D341Med (cell line): ENCODE data around the gene TRMT61B.

Experiments used
- DNase-seq: peaks from one replicate; pipeline ENCODE4 v3.0.0; 2012; ENCODE audit warnings: low spot score

Gene TRMT61B

DNA sequence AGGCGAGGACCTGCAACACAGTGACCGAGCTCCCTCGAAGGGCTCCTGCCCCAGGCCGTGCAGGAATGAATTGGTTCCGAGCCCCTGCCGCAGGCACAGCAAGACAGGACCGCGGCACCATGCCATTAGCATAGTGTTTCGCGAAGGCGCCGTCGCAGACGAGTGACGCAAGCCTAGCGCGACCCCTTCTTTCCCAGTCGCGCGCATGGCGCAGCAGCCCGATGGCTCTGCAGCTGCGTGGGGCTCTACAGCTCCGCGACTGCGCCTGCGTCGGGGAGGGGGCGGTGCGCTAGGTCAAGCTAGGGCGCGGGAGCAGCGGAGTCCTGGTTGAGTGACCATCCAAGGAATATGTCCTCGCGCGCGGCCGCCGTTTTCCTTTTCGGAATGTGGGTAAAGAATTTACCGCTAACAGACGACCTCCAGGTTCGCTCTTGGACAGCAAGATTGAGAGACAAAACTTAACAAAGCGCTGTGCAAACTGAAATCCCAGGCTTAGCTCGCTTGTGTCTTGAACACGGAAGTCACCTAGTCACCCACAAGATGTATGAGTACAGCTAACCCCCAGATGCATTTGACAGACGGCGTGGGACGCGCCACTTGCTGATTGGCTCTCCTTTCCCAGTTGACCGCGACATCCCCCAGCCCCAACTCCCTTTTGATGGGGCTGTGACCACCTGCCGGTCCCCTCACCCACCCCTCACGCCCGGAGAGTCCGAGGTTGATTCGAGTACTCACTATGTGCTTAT, at the start of gene TRMT61B:
TSS of gene TRMT61B (minus strand) at position 164 of the 746 bp plus-strand sequence. CDS start at position 132, 32 bp downstream.
- DNase-seq, result peak; percentile 97

DNA sequence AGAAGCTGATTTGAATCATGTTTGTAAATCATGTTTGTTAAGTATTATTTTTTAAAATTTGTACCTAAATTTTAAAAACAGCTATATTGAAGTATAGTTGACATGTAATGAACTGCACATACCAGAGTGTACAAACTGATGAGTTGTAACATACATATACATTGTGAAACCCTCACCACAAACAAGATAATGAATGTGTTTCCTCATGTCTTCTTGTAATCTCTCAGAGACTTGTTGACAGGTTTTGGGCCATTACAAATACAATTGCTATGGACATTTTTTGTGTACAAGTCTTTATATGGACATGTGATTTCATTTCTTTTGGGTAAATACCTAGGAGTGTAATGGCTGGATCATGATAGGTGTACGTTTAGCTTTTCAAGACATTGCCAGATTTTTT, 45.8 kb upstream of the TRMT61B start:
- DNase-seq, result no peak

DNA sequence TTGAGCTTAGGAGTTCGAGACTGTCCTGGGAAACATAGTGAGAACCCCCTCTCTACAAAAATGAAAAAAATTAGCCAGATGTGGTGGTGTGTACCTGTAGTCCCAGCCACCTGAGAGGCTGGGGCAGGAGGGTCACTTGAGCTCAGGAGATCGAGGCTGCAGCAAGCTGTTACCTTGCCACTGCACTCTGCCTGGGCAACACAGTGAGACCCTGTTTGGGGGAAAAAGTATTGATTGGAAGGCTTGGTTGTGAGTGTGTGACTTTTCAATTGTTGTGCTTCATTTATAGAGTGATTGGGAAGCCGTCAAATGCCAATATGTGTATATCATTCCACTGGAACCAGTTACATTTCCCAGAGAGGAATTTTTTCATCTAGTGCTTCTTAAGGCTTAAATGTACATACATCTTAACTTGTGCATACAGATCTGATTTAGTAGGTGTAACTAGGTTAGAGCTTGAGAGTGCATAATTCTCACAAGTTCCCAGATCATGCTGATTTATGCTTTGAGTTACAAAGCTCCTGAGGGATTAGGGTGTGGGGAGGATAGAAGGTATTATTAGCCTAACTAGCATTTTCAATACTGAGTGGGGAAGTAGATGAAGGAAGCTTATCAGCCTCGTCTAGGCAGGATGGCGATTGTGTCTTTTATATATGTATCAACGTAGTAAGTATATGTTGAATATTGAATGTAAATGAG, 39.7 kb upstream of the TRMT61B start:
- peak; percentile 37 for DNase-seq

DNA sequence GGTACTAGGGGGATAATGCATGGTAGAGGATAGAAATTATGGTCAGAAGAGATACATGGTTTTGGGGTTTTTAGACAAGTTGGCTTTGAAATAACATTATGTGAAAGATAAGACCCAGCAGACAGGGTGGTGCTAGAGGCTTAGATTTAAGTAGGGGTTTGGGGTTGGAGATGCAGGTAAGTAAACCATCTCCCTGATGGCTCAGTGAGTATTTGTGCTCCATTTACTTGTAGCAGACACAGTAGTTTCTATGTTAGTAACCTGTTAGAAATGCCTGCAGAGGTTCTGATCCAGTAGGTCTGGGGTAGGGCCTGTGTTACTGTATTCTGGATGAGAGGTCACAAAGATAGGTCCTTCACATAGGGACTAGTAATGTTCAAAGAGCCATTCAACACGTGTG, 38.1 kb upstream of the TRMT61B start:
- no peak for DNase-seq

DNA sequence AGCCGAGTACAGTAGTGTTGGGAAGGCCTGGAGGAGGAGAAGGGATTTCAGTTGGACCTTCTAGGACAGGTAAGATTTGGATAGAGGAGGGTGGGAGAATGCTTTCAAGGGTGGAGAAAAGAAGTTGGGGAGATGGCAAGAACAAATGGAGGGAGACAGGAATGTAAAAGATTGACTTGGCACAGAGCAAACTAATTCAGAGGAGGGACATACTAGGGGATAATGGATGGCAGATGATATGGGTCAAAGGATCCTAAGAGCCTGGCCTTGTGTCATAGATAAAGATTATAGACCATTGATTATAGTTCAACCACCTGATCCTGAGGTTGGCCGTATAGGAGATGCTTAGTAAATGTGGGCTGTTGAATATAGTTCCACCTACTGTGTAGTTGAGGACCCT, 36.7 kb upstream of the TRMT61B start:
- DNase-seq, result no peak

DNA sequence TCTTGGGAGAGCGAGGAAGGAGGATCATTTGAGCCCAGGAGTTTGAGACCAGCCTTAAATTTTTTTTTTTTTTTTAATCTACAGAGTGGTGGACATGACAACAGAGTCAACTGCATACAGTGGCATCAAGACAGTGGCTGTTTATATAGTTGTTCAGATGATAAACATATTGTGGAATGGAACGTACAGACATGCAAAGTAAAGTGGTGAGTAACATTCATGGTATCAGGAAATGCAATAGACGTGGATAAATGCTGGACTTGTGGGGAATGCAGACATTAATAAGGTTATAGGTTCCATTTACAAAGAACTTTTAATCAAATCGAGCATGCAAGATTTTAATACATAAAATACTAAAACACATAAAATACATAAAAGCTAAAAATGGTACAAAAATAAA, 36.3 kb upstream of the TRMT61B start:
- no peak for DNase-seq

DNA sequence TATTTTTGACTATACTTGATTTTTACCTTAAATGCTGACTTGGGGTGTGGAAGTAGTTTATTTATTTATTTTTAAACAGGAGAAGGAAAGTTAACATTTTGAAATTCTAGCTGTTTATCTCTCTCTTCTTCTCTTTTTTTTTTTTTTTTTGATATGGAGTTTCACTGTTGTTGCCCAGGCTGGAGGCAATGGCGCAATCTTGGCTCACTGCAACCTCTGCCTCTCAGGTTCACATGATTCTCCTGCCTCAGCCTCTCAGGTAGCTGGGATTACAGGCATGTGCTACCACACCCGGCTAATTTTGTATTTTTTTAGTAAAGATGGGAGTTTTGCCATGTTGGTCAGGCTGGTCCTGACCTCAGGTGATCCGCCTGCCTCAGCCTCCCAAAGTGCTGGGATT, 35.4 kb upstream of the TRMT61B start:
- no peak for DNase-seq

DNA sequence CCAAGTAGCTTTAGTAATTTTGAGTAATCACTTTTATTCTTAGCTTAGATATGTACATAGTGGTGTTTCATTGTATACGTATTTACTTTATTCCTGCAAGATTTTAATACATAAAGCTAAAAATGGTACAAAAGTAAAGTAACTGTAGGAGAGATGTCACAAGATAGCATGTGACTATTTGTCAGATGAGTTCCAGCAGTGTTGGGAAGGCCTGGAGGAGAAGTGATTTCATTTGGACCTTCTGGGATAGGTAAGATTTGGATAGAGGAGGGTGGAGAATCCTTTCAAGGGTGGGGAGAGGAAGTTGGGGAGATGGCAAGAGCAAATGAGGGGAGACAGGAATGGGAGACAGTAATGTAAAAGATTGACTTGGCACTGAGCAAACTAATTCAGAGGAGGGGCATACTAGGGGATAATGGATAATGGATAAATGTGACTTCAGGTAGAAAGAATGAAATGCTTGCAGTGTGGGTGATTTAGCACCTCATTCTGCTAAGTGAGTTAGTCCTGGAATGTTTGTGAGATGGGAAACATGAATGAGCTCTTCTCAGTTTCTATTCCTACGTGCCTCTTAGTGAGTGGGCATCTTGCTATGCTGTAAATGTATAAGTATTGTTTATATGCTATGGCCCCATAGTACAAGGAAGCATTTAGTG, 34.8 kb upstream of the TRMT61B start:
- DNase-seq, result no peak

DNA sequence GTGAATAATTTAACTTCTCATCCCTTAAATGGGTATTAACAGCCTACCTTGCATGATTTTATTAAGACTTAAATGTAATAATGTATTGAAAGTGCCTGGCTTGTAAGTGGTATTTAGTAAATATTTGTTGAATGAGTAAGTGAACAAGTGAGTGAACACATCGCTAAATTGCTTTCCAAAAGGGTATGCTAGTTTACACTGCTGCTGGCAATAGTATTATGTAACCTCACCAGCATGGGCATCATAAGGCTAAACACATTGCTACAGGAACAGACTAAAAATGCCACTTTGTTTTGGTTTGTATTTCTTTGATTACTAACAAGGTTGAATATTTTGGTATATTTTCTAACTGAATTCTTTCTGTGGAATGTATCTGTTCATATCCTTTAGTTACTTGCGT, 34.2 kb upstream of the TRMT61B start:
- DNase-seq, result no peak

DNA sequence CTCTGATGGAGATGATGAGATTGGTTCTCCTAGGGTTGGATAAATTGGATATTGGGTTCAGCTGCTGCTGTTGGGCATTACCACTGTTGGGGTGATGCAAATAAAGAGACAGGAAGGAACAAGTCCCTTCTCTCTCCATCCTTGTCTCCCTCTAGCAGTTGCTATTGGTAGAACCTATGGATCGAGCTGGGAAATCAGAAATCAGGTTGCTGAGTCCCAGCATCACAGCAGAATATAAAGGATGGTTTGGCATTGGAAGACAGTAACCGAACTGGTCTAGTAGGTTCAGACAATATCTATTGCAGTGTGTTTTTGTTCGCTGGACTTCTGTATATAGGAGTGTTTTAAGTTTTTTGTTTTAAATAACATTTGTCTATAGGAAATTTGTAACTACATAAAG, 32.5 kb upstream of the TRMT61B start:
- no peak for DNase-seq

DNA sequence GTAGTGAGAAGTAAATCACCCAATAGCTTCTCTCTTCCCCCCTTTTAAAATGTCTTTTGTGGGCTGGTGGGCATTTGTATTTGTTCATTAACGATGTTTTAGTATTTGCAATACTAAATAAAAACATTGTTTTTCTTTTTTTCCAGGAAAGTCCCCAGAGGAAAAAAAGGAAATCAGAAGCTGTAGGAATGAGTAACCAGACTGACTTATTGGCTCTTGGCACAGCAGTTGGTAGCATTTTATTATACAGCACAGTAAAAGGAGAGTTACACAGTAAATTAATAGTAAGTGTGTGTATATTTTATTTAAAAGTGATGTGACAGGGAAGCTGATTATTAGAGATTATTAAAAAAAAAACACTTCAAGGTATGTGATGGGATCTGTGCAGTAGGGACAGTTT, 31.7 kb upstream of the TRMT61B start:
- no peak for DNase-seq

DNA sequence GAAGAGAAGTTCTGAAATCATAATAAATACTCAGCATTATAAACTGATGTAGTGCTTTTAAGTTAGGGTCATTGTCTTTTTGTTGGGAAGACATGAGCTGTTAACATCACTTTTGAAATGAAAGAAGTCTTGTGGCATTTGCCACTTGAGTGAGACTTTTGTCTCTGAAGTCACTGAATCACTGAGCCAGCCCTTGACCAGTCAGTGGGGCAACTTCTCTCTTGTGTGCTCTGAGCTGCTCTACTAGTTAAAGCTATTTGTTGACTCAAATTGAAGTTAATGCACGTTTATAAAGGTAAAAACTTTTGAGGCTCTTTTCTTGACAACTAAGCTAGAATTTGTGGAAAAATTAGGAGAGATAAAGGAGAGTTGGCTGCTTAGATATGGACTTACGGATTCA, 31.1 kb upstream of the TRMT61B start:
- DNase-seq, result no peak

DNA sequence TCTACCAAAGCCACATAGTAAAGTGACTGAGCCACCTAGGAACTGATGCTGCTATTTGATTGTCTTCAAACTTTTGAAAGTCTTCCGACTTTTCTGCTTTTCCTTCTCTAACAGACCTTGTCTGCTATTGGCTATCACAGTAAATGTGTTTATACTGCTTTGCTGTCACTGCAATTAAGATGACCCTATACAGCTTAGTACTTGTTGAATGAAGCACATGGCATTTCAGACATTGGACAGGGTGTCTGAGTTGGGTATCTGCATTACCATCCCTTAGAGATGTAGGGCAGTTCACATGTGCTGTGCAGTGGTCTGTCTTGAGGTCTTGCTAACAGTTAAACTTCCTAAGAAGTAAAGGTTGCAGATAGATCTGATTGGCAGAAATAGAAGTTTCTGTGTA, 27.9 kb upstream of the TRMT61B start:
- no peak for DNase-seq

DNA sequence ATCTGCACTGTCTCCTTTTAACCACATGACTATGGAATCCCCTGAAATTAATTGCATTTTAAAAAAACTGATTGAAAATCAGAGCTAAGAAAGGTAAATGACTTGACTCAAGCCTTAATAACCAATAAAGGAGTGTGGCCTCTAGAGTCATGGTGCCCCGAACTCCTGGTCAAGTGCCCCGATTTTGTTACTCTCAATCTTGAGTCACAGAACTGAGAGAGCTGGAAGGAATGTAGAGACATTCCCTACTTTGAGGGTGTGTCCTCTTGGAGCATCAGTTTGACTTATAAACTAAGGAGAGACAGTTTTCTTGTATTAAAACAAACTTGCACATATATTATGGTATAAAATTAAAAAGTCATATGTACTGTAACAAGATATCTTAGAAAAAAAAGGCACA, 26.8 kb upstream of the TRMT61B start:
- DNase-seq, result no peak

DNA sequence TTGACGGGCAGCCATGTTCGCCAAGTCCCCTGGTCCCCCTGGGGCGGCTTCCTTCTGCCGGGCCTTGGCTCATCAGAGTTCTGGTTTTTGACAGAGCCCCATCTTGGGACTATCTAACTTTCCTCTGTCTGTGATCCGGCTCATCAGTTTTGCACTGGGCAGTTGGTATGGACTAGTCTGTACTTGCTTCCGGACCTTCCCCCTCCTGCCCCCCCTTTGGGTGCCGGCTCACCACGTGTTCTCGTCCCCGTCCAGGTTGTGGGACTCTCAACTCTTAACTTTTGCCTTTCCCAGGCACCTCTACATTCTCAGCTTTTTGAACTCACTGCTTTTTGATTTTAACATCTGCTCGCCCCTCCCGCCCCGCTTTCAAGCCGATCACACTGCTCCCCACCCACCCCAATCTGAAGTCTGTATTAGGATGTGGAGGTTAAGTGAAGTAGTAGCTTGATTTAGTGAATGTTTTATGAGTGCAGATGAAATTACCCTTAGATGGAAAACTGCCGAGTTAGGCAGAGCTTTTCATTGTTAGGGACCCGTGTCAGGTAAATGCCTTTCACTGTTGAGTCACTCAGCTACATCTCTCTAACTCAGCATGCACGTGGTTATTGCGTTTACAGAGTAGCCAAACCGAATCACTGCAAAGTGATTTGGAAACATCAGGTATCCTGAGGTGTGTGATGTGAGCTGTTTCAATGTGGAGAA, 25.2 kb upstream of the TRMT61B start:
- no peak for DNase-seq

DNA sequence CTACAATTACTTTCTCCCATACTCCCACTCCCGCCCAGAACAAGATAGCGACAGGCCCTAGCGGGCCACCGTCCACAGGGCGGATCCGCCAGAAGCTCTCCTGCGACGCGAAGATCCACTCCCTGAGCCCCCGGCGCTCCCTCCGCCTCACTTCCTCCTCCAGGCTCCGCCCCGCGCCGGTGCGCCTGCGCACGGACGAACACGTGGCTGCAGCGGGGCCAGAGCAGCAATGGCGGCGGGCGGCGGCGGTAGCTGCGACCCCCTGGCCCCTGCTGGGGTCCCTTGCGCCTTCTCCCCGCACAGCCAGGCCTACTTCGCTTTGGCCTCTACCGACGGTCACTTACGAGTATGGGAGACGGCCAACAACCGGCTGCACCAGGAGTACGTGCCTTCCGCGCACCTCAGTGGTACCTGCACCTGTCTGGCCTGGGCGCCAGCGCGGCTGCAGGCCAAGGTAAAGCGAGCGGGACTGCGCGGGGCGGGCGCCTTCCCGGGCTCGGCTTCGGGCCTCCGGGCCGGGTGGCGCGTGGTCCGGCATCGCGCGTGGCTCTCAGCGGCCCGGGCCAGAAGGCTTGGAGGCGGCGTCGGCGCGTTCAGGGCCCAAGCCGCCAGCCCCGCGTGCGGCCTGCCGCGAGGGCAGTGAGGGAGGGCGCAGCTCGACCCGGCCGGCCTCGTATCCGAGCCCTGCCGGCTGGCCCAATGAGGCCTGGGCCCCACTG, 24.5 kb upstream of the TRMT61B start, which contains the start of gene WDR43:
TSS of gene WDR43 (plus strand) at position 198 of the 719 bp plus-strand sequence. CDS start at position 230, 32 bp downstream.
- DNase-seq, result peak; percentile 98

DNA sequence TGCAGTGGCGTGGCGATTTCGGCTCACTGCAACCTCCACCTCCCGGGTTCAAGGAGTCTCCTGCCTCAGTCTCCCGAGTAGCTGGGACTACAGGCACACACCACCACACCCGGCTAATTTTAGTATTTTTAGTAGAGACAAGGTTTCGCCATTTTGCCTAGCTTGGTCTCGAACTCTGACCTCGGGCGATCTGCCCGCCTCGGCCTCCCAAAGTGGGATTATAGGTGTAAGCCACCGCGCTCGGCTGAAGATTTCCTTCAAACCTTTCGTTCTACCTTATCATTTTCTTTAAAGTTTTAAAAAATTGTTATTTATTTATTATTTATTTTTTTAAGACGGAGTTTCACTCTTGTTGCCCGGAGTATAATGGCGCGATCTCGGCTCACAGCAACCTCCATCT, 23.4 kb upstream of the TRMT61B start:
- no peak for DNase-seq

DNA sequence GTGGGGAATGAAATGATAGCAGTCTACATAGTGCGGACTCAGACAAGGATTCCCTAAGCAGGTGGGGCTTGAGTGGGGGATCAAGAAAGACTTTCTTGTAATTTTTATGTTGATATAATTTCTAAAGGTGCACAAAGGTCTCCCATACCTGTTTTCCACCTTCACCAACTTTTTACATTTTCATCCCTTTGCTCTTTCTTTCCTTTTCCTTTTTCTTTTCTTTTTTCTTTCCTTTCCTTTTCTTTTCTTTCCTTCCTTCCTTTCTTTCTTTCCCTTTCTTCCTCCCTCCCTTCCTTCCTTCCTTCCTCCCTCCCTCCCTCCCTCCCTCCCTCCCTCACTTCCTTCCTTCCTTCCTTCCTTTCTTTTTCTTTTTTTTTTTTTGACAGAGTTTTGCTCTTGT, 10.1 kb upstream of the TRMT61B start:
- no peak for DNase-seq

DNA sequence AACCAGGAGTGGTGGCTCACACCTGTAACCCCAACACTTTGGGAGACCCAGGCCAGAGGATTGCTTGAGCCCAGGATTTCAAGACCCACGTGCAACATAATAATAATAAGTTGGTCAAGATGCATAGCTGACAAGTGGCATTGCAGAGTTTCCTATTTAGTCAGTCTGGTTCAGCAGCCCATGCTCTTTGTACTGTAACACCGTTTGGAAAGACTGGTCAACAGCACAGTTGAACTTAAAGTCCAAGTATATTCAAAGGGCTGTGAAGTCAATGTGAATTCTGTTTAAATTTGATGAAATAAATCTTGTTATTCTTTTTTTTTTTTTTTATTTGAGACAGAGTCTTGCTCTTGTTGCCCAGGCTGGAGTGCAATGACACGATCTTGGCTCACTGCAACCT, 1.5 kb upstream of the TRMT61B start:
- no peak for DNase-seq

DNA sequence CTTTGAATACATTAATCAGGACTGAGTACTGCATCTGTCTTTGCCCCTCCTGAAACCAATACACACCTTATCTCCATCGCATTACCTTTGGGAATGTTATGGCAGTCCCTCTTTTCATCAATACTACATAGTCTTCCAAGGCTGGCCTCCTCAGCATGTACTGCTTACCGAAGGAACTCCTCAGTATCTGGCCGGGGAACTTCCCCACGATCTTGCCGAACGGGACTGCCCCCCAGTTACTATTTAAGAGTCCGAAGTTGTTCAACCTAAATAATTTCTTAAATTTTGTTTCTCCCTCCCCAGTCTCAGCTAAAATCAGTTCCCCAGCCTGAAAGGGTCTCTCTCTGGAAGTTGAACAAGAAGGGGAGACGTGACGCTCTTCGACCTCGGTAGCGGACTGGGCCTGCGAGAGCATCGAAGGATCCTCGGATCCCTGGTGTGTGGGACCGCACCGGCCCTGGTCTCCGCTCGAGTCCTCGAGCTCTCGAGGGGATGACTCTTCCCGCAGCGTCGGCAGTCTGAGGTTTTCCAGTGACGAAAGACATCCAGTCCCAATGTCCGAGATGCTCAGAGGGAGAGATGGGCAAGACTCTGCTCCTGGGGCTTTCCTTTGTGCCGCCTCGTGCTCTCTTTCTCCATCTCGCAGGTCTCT, 489 bp downstream of the TRMT61B start:
- peak; percentile 47 for DNase-seq

DNA sequence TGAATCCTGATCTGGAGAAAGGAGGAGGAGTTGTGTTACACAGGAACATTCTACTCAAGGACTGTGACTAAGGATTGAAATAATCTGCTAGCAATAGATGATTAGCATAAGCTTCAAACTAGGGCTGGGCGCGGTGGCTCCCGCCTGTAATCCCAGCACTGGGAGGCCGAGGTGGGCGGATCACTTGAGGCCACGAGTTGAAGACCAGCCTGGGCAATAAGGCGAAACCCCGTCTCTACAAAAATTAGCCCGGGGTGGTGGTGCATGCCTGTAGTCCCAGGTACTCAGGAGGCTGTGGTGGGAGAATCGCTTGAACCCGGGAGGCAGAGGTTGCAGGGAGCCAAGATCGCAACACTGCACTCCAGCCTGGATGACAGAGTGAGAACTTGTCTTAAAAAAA, 1.5 kb downstream of the TRMT61B start:
- peak; percentile 36 for DNase-seq
